Calu3 (cell line): ENCODE measurements around the gene C2CD3. TPM values are rescaled to one million over a fixed set of nuclear protein-coding genes. Genes with fewer than 3 reads are reported as not detected.

Experiments
- BruUV-seq: library from RNA; stranded (reverse); fragments of 400-500 nt; replicated peaks from 2 replicates; lab custom pipeline; 2021; lab: Mats Ljungman, UMichigan
- CTCF ChIA-PET: fragments of 300-600 bp; sonication (Branson Sonifier 250); formaldehyde crosslinking; loops from one replicate; lab custom pipeline; 2022; ENCODE audit warnings: antibody characterized with exemption; lab: Charles Lee
- DNase-seq: peaks from one replicate; pipeline ENCODE4 v3.0.0; 2022
- H3K27ac Mint-ChIP-seq: one replicate; pipeline ENCODE4 v1.8.0; 2022; ENCODE audit warnings: mixed read lengths; ENCODE audit not compliant: unreplicated experiment
- H3K27me3 Mint-ChIP-seq: one replicate; pipeline ENCODE4 v1.8.0; 2022; ENCODE audit warnings: mixed read lengths; ENCODE audit not compliant: unreplicated experiment
- H3K36me3 Mint-ChIP-seq: one replicate; pipeline ENCODE4 v1.8.0; 2022; ENCODE audit warnings: mild to moderate bottlenecking, moderate library complexity, mixed read lengths; ENCODE audit not compliant: insufficient read depth, unreplicated experiment
- H3K4me1 Mint-ChIP-seq: one replicate; pipeline ENCODE4 v1.8.0; 2022; ENCODE audit warnings: mild to moderate bottlenecking, low read depth, mixed read lengths; ENCODE audit not compliant: unreplicated experiment
- H3K4me3 Mint-ChIP-seq: one replicate; pipeline ENCODE4 v1.8.0; 2022; ENCODE audit warnings: mild to moderate bottlenecking, low read depth, moderate library complexity, mixed read lengths; ENCODE audit not compliant: unreplicated experiment
- H3K9me3 Mint-ChIP-seq: one replicate; pipeline ENCODE4 v1.8.0; 2022; ENCODE audit warnings: low read depth, mixed read lengths; ENCODE audit not compliant: unreplicated experiment
- CTCF ChIP-seq: fragments of 200-600 bp; IDR thresholded peaks from one replicate; pipeline ENCODE4 v1.8.0; 2022; ENCODE audit warnings: antibody characterized with exemption; ENCODE audit not compliant: unreplicated experiment
- intact Hi-C: fragments of 100-400 bp; cut with micrococcal nuclease; formaldehyde crosslinking; loops from one replicate; pipeline ENCODE4 v1.10.0; 2022; ENCODE audit not compliant: unreplicated experiment
- total RNA-seq: library from RNA; stranded (reverse); gene quantifications from 2 replicates; pipeline ENCODE4 v1.2.3, GENCODE V29; 2022

Gene C2CD3
- total RNA-seq, 1 experiment from 2014 or later: 26.9 TPM

GRCh38 chr11:74182635-74183034 lies 11.8 kb upstream of the C2CD3 start:
- intact Hi-C loops: no loop called here
- Mint-ChIP-seq H3K27me3 (no peaks in the 10 kb centered on the region), H3K4me1 (no peaks in the 10 kb centered on the region), H3K9me3 (no peaks in the 10 kb centered on the region), H3K36me3 (no peaks in the 10 kb centered on the region), H3K4me3 (no peak overlapping the region), H3K27ac (no peak overlapping the region)
- CTCF ChIA-PET: no interaction called here
- TF ChIP-seq CTCF: no peak
- no TSS peak for BruUV-seq
- no peak for DNase-seq

DNA sequence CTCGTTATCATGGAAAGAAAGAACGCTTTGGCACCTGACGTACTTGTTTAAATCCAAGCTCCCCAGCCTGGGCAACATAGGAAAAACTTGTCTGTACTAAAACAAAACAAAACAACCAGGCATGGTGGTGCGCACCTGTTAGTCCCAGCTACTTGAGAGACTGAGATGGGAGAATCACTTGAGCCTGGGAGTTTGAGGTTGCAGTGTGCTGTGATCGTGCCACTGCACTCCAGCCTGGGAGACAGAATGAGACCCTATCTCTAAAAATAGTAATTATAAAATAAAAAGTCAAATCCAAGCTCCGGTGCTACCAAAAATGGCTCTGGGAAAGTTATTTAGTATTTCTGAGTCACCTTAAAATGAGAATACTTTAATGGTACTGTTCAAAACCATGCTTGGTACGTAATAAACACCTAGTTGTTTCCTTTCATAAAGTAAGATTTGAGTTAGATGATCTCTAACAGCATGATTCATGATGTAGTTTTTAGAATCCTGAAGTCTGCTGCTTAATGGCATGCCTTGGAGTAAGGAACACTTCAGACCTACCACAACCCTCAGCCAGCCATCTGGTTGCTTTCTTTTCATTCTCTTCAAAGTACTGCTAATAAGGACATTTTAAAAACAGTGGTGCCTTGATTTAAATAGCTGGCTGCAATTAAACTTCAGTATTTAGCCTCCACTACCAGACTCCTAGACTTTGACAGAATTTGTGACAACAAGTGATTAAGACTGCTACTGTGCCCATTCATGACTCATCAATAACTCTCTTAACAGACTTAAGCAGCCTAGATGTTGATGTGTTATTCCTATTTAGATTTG lies 8.6 kb upstream of the C2CD3 start:
- CTCF ChIA-PET: no interaction called here
- no peak overlapping the region for H3K27ac Mint-ChIP-seq
- no peaks in the 10 kb centered on the region for H3K4me1 Mint-ChIP-seq
- no peak overlapping the region for H3K4me3 Mint-ChIP-seq
- TF ChIP-seq CTCF: no peak
- DNase-seq: no peak
- intact Hi-C loops: loop anchor here (10.0 kb wide), 1 partner anchor 215 kb away; no protein-coding TSS in a partner anchor
- no peaks in the 10 kb centered on the region for H3K36me3 Mint-ChIP-seq
- BruUV-seq: no TSS peak
- no peaks in the 10 kb centered on the region for H3K27me3 Mint-ChIP-seq
- H3K9me3 Mint-ChIP-seq: no peaks in the 10 kb centered on the region

GRCh38 chr11:74175920-74176319 lies 5.1 kb upstream of the C2CD3 start:
- H3K27me3 Mint-ChIP-seq: no peaks in the 10 kb centered on the region
- H3K27ac Mint-ChIP-seq: no peak overlapping the region
- H3K9me3 Mint-ChIP-seq: no peaks in the 10 kb centered on the region
- no peak for DNase-seq
- no peaks in the 10 kb centered on the region for H3K4me1 Mint-ChIP-seq
- TF ChIP-seq CTCF: no peak
- H3K4me3 Mint-ChIP-seq: no peak overlapping the region
- intact Hi-C loops: loop anchor here (10.0 kb wide), 1 partner anchor 211 kb away; no protein-coding TSS in a partner anchor
- CTCF ChIA-PET: no interaction called here
- no peaks in the 10 kb centered on the region for H3K36me3 Mint-ChIP-seq
- no TSS peak for BruUV-seq

DNA sequence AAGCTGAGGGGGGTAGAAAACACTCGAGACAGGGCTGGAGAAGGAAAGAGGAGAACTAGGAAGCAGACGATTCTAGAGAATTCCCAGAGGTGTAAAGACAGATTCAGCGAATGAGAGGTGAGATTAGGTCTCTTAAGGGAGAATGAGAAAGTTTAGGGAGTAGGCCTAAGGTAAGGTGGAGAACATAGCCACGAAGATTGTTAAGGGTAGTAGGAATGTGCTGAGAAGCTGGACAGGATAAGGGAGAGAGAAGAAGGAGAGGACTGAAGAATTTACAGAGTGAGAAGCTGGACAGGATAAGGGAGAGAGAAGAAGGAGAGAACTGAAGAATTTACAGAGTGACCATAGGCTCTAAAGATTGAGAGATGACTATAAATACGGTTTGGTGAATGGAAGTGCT lies 1.2 kb upstream of the C2CD3 start:
- H3K36me3 Mint-ChIP-seq: no peaks in the 10 kb centered on the region
- CTCF ChIA-PET: no interaction called here
- H3K4me3 Mint-ChIP-seq: no peak overlapping the region
- intact Hi-C loops: loop anchor here (2.0 to 10.0 kb wide), 2 partner anchors 33 to 207 kb away; no protein-coding TSS in a partner anchor
- no peak for TF ChIP-seq CTCF
- H3K9me3 Mint-ChIP-seq: no peaks in the 10 kb centered on the region
- BruUV-seq: no TSS peak
- H3K27me3 Mint-ChIP-seq: no peaks in the 10 kb centered on the region
- H3K4me1 Mint-ChIP-seq: no peaks in the 10 kb centered on the region
- H3K27ac Mint-ChIP-seq: no peak overlapping the region
- no peak for DNase-seq
